Measurements from ENCODE around the gene MCM5. TPM values are rescaled to one million over a fixed set of nuclear protein-coding genes. Genes with fewer than 3 reads are reported as not detected.

MCM5 gene
- total and polyA plus RNA-seq, 2 of the 13 experiments (the other 11 are each of a cell fraction or from before 2014, with no cell fraction given): 40.2 to 93.5 TPM

DNA sequence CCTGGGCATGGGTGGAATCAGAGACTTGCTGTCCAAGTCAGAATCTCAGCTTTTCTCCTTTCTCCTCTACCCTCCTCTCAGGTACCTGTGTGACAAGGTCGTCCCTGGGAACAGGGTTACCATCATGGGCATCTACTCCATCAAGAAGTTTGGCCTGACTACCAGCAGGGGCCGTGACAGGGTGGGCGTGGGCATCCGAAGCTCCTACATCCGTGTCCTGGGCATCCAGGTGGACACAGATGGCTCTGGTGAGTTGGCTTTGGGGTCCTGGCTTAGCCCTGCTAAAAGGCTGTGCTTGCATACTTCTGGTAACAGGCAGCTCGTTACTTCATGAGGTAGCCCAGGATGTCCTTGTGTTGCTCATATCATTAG lies 10.7 kb downstream of the MCM5 start (continued):
- TF ChIP-seq, protein P1, sequence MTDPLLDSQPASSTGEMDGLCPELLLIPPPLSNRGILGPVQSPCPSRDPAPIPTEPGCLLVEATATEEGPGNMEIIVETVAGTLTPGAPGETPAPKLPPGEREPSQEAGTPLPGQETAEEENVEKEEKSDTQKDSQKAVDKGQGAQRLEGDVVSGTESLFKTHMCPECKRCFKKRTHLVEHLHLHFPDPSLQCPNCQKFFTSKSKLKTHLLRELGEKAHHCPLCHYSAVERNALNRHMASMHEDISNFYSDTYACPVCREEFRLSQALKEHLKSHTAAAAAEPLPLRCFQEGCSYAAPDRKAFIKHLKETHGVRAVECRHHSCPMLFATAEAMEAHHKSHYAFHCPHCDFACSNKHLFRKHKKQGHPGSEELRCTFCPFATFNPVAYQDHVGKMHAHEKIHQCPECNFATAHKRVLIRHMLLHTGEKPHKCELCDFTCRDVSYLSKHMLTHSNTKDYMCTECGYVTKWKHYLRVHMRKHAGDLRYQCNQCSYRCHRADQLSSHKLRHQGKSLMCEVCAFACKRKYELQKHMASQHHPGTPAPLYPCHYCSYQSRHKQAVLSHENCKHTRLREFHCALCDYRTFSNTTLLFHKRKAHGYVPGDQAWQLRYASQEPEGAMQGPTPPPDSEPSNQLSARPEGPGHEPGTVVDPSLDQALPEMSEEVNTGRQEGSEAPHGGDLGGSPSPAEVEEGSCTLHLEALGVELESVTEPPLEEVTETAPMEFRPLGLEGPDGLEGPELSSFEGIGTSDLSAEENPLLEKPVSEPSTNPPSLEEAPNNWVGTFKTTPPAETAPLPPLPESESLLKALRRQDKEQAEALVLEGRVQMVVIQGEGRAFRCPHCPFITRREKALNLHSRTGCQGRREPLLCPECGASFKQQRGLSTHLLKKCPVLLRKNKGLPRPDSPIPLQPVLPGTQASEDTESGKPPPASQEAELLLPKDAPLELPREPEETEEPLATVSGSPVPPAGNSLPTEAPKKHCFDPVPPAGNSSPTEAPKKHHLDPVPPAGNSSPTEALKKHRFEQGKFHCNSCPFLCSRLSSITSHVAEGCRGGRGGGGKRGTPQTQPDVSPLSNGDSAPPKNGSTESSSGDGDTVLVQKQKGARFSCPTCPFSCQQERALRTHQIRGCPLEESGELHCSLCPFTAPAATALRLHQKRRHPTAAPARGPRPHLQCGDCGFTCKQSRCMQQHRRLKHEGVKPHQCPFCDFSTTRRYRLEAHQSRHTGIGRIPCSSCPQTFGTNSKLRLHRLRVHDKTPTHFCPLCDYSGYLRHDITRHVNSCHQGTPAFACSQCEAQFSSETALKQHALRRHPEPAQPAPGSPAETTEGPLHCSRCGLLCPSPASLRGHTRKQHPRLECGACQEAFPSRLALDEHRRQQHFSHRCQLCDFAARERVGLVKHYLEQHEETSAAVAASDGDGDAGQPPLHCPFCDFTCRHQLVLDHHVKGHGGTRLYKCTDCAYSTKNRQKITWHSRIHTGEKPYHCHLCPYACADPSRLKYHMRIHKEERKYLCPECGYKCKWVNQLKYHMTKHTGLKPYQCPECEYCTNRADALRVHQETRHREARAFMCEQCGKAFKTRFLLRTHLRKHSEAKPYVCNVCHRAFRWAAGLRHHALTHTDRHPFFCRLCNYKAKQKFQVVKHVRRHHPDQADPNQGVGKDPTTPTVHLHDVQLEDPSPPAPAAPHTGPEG (CRISPR knock-in tag; IDR thresholded peaks at IDR 0.05): no peak
- TF ChIP-seq, protein P2, sequence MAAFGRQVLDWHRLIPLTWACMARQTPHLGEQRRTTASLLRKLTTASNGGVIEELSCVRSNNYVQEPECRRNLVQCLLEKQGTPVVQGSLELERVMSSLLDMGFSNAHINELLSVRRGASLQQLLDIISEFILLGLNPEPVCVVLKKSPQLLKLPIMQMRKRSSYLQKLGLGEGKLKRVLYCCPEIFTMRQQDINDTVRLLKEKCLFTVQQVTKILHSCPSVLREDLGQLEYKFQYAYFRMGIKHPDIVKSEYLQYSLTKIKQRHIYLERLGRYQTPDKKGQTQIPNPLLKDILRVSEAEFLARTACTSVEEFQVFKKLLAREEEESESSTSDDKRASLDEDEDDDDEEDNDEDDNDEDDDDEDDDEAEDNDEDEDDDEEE (CRISPR knock-in tag; IDR thresholded peaks at IDR 0.05): no peak
- TF ChIP-seq ZFP62 (CRISPR knock-in tag; IDR thresholded peaks at IDR 0.05) (no peak), ATRX (CRISPR knock-in tag; IDR thresholded peaks at IDR 0.05; ENCODE audit: borderline replicate concordance) (no peak), ETV6 (CRISPR knock-in tag; conservative IDR thresholded peaks at IDR 0.05) (no peak), ZNF644 (CRISPR knock-in tag; IDR thresholded peaks at IDR 0.05; ENCODE audit: low read depth) (no peak), NFIC (IDR thresholded peaks at IDR 0.05; ENCODE audit: low read length) (no peak), MYC (CRISPR knock-in tag; IDR thresholded peaks at IDR 0.05; ENCODE audit: borderline replicate concordance) (no peak)
- TF ChIP-seq, protein P3, sequence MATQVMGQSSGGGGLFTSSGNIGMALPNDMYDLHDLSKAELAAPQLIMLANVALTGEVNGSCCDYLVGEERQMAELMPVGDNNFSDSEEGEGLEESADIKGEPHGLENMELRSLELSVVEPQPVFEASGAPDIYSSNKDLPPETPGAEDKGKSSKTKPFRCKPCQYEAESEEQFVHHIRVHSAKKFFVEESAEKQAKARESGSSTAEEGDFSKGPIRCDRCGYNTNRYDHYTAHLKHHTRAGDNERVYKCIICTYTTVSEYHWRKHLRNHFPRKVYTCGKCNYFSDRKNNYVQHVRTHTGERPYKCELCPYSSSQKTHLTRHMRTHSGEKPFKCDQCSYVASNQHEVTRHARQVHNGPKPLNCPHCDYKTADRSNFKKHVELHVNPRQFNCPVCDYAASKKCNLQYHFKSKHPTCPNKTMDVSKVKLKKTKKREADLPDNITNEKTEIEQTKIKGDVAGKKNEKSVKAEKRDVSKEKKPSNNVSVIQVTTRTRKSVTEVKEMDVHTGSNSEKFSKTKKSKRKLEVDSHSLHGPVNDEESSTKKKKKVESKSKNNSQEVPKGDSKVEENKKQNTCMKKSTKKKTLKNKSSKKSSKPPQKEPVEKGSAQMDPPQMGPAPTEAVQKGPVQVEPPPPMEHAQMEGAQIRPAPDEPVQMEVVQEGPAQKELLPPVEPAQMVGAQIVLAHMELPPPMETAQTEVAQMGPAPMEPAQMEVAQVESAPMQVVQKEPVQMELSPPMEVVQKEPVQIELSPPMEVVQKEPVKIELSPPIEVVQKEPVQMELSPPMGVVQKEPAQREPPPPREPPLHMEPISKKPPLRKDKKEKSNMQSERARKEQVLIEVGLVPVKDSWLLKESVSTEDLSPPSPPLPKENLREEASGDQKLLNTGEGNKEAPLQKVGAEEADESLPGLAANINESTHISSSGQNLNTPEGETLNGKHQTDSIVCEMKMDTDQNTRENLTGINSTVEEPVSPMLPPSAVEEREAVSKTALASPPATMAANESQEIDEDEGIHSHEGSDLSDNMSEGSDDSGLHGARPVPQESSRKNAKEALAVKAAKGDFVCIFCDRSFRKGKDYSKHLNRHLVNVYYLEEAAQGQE (IDR thresholded peaks at IDR 0.05; ENCODE audit: borderline replicate concordance in 1 of 2, low read depth in 1 of 2, low read length in 2 of 2): no peak

All from HepG2 (cell line).